A549 (cell line): ENCODE results near the gene ASPSCR1.

Experiments used
- ESRRA ChIP-seq: fragments of 150-350 bp; IDR thresholded peaks from 2 replicates; pipeline ENCODE4 v1.6.1; 2014; ENCODE audit warnings: mild to moderate bottlenecking, low read length, borderline replicate concordance
- HDAC2 ChIP-seq: fragments of 200-600 bp; sonication (generic); IDR thresholded peaks from 2 replicates; pipeline ENCODE4 v1.6.1; 2016
- JUN ChIP-seq, 2 experiments: fragments of >200 bp; sonication (Bioruptor Twin); formaldehyde crosslinking; IDR thresholded peaks; 2 replicates in 1 of 2; 3 replicates in 1 of 2; pipeline ENCODE4 v1.6.1; 2016 to 2017
- MAFK ChIP-seq: fragments of 450-650 bp; IDR thresholded peaks from 2 replicates; pipeline ENCODE4 v1.6.1; 2014; ENCODE audit not compliant: partially characterized antibody
- MYC ChIP-seq: IDR thresholded peaks from 2 replicates; pipeline ENCODE4 v1.6.1; 2012; ENCODE audit warnings: mild to moderate bottlenecking, inconsistent platforms, low read length, improper control_type of control experiment, borderline replicate concordance
- POLR2A ChIP-seq: IDR thresholded peaks from 2 replicates; pipeline ENCODE4 v1.6.1; 2012; ENCODE audit warnings: mild to moderate bottlenecking, low read length
- ZFP36 ChIP-seq: fragments of 450-650 bp; IDR thresholded peaks from 2 replicates; pipeline ENCODE4 v1.6.1; 2014; ENCODE audit warnings: borderline replicate concordance; ENCODE audit not compliant: partially characterized antibody
- TF ChIP-seq, protein P1 (sequence below): fragments of >200 bp; sonication (Bioruptor Twin); formaldehyde crosslinking; IDR thresholded peaks from 3 replicates; pipeline ENCODE4 v1.5.1; 2016

DNA sequence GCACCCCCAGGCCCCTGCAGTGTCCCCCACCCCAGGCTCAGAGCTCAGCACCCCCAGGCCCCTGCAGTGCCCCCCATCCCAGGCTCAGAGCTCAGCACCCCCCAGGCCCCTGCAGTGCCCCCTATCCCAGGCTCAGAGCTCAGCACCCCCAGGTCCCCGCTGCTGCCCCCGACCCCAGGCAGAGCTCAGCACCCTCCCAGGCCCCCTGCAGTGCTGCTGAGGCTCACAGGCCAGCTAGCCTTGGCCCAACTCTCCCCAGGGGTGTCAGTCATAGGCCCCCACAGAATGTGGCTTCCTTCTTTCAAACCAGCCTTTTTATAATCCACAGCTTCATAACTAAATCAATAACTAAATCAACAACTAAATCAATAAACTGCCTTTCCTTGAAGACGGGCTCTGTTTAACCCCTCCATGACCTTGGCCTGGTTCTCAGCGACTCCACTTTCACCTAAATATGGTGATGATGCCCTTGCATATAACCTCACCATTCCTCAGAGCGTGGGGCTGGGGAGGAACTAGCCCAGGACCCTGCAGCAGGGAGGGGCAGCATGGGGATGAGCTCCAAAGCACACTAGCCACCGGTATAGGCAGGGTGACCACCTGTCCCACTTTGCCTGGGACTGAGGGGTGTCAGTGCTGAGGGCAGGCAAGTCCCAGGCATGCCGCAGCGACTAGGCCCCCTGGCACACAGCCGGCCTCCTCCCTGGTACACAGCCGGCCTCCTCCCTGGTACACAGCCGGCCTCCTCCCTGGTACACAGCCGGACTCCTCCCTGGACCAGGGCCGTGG, 21.5 kb upstream of the ASPSCR1 start:
- TF ChIP-seq MYC, result no peak
- no peak for TF ChIP-seq HDAC2
- no peak for TF ChIP-seq ZFP36
- TF ChIP-seq, protein P1, sequence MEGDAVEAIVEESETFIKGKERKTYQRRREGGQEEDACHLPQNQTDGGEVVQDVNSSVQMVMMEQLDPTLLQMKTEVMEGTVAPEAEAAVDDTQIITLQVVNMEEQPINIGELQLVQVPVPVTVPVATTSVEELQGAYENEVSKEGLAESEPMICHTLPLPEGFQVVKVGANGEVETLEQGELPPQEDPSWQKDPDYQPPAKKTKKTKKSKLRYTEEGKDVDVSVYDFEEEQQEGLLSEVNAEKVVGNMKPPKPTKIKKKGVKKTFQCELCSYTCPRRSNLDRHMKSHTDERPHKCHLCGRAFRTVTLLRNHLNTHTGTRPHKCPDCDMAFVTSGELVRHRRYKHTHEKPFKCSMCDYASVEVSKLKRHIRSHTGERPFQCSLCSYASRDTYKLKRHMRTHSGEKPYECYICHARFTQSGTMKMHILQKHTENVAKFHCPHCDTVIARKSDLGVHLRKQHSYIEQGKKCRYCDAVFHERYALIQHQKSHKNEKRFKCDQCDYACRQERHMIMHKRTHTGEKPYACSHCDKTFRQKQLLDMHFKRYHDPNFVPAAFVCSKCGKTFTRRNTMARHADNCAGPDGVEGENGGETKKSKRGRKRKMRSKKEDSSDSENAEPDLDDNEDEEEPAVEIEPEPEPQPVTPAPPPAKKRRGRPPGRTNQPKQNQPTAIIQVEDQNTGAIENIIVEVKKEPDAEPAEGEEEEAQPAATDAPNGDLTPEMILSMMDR, result no peak
- no peak for TF ChIP-seq JUN (IDR thresholded peaks at IDR 0.05)
- no peak for TF ChIP-seq ESRRA
- no peak for TF ChIP-seq POLR2A
- TF ChIP-seq MAFK, result no peak
